Mucosa of rectum (tissue), 2 donors: Measurements from ENCODE around the gene SYTL3.
A peak's percentile ranks its signal among the peaks of the same experiment; 100 is the strongest.
"Not testable (repeated sequence)": the region's sequence is repeated elsewhere in the genome, so short reads cannot be mapped to it uniquely, and the experiment has no call there.

ENCODE experiments used
- H3K27ac ChIP-seq, 2 donors: one replicate each; pipeline ENCODE4 v1.7.0; 2013; ENCODE audit warnings: inconsistent platforms in 2 of 2, low read depth in 2 of 2, low read length in 2 of 2
- H3K27me3 ChIP-seq, 2 donors: one replicate each; pipeline ENCODE4 v1.7.0; 2013; ENCODE audit warnings: low read length in 2 of 2; ENCODE audit not compliant: control insufficient read depth in 2 of 2, insufficient read depth in 2 of 2
- H3K36me3 ChIP-seq, 2 donors: one replicate each; pipeline ENCODE4 v1.7.0; 2013; ENCODE audit warnings: low read length in 2 of 2; ENCODE audit not compliant: control insufficient read depth in 2 of 2, insufficient read depth in 2 of 2
- H3K4me1 ChIP-seq, 2 donors: one replicate each; pipeline ENCODE4 v1.7.0; 2013; ENCODE audit warnings: low read length in 2 of 2, mild to moderate bottlenecking in 1 of 2; ENCODE audit not compliant: control insufficient read depth in 2 of 2, insufficient read depth in 2 of 2
- H3K4me3 ChIP-seq, 2 donors: one replicate each; pipeline ENCODE4 v1.7.0; 2013; ENCODE audit warnings: low read length in 2 of 2
- H3K9ac ChIP-seq, 2 donors: one replicate each; pipeline ENCODE4 v1.7.0; 2013; ENCODE audit warnings: low read length in 2 of 2, low read depth in 1 of 2, mild to moderate bottlenecking in 1 of 2
- H3K9me3 ChIP-seq, 2 donors: one replicate each; pipeline ENCODE4 v1.7.0; 2013; ENCODE audit warnings: low read length in 2 of 2; ENCODE audit not compliant: control insufficient read depth in 2 of 2
- donor health status: healthy.
- donor health status: Normal muscosa, but diverticular disease.

Gene SYTL3

GRCh38 chr6:158662954-158663624, 13.2 kb downstream of the SYTL3 start:
- peak overlapping the region in 1 of 2 donors; percentile 50 for H3K4me3 ChIP-seq
- H3K36me3 ChIP-seq = peaks cover 0 to 4% of the 10 kb centered on the region in 2 donors
- H3K9ac ChIP-seq = peak overlapping the region; percentile 27 to 32
- no peaks in the 10 kb centered on the region for H3K27me3 ChIP-seq
- no peaks in the 10 kb centered on the region for H3K9me3 ChIP-seq
- H3K4me1 ChIP-seq = peaks cover 2 to 5% of the 10 kb centered on the region in 2 donors
- H3K27ac ChIP-seq = peak overlapping the region; percentile 56 to 59

- Histone ChIP-seq H3K4me3 (peak overlapping the region; percentile 13 to 50), H3K27ac (peak overlapping the region; percentile 56 to 59), H3K36me3 (peaks cover 0 to 4% of the 10 kb centered on the region in 2 donors), H3K4me1 (peaks cover 2 to 5% of the 10 kb centered on the region in 2 donors), H3K9ac (peak overlapping the region; percentile 27 to 41), H3K27me3 (no peaks in the 10 kb centered on the region), H3K9me3 (no peaks in the 10 kb centered on the region)
These were observed 13.8 kb downstream of the SYTL3 start for GRCh38 chr6:158663625-158664165.

GRCh38 chr6:158665332-158665731, 15.5 kb downstream of the SYTL3 start:
- Histone ChIP-seq H3K9ac (no peak overlapping the region), H3K4me3 (no peak overlapping the region), H3K27ac (peak overlapping the region in 1 of 2 donors; percentile 23), H3K4me1 (peaks cover 1 to 5% of the 10 kb centered on the region in 2 donors), H3K9me3 (no peaks in the 10 kb centered on the region), H3K27me3 (no peaks in the 10 kb centered on the region), H3K36me3 (peaks cover 0 to 4% of the 10 kb centered on the region in 2 donors)

- Histone ChIP-seq H3K27ac (peak overlapping the region; percentile 32 to 42), H3K36me3 (peaks cover 0 to 4% of the 10 kb centered on the region in 2 donors), H3K9me3 (no peaks in the 10 kb centered on the region), H3K9ac (no peak overlapping the region), H3K4me3 (no peak overlapping the region), H3K4me1 (peaks cover 0 to 5% of the 10 kb centered on the region in 2 donors), H3K27me3 (no peaks in the 10 kb centered on the region)
These were observed 16.9 kb downstream of the SYTL3 start for GRCh38 chr6:158666628-158667359.

- Histone ChIP-seq H3K36me3 (peaks cover 0 to 4% of the 10 kb centered on the region in 2 donors), H3K4me3 (no peak overlapping the region), H3K27ac (peak overlapping the region; percentile 32 to 43), H3K4me1 (peaks cover 0 to 5% of the 10 kb centered on the region in 2 donors), H3K27me3 (no peaks in the 10 kb centered on the region), H3K9ac (no peak overlapping the region), H3K9me3 (no peaks in the 10 kb centered on the region)
These were observed 17.6 kb downstream of the SYTL3 start for GRCh38 chr6:158667360-158667981.

DNA sequence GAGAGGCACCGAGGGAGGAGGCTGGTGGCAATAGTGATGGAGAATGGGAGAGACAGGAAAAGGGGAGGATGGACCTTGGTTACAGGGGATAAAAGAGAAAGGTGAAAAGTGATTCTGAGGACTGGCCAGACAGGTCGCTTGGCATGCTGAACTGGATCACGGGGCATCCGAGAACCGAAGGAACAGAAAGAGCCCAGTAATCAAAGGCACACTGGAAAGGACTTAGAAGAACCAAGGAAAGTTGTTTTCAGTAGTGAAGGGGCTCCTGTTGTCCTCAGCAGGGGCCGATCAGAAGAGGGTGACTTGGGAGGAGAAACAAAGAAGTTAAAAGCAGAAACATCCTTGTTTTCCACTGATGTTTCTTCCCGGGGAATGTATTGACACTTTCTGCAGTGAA, 18.9 kb downstream of the SYTL3 start:
- Histone ChIP-seq H3K9ac (no peak overlapping the region), H3K4me1 (peaks cover 0 to 3% of the 10 kb centered on the region in 2 donors), H3K27ac (no peak overlapping the region), H3K27me3 (no peaks in the 10 kb centered on the region), H3K4me3 (no peak overlapping the region), H3K36me3 (peaks cover 0 to 4% of the 10 kb centered on the region in 2 donors), H3K9me3 (no peaks in the 10 kb centered on the region)

DNA sequence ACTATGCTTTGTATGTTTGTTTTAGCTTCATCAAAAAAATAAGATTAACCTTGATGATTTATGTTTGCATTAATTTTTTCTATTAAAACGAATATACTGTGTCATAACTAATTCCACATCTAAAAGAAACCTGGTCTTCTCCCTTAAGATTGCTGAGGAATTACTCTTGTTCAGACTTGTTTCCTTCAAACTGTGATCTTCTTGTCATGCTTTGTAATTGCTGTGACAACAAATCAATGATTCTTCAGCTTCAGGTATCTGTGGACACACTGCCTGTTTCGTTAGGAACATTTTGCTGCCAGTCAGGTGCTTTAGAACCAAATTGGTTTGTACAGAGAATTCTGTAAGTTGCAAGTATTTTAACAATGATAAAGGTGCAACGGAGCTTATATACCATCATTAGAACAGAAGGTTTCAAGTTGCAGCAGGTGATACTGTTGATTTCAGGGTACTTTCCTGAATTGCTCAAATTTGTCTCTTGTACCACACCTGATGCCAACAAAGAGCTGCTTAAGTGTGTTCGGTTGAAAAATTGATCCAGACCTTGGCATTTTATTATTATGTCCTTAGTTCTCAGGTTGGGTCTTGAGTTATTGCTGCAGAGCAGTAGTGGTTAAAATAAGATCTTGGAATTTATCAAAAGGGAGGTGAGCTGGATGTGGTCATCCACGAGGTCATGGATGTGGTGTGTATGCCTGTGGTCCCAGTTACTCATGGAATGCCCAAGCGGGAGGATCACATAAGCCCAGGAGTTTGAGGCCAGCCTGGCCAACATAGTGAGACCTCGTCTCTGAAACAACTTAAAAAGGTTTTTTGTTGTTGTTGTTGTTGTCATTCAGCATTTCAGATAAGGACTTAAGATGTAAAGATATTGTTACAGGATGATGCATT, 19.5 kb downstream of the SYTL3 start:
- Histone ChIP-seq H3K36me3 (peaks cover 0 to 4% of the 10 kb centered on the region in 2 donors), H3K27ac (no peak overlapping the region), H3K4me1 (peaks cover 0 to 3% of the 10 kb centered on the region in 2 donors), H3K9me3 (no peaks in the 10 kb centered on the region), H3K4me3 (no peak overlapping the region), H3K9ac (no peak overlapping the region), H3K27me3 (no peaks in the 10 kb centered on the region)

- not testable (repeated sequence) for H3K9me3 ChIP-seq, H3K36me3 ChIP-seq, H3K27me3 ChIP-seq, H3K9ac ChIP-seq, H3K27ac ChIP-seq, H3K4me3 ChIP-seq, H3K4me1 ChIP-seq
These were observed 22.3 kb downstream of the SYTL3 start for GRCh38 chr6:158672119-158672518.

- H3K27ac ChIP-seq = no peak overlapping the region
- no peaks in the 10 kb centered on the region for H3K27me3 ChIP-seq
- H3K36me3 ChIP-seq = no peaks in the 10 kb centered on the region
- H3K9me3 ChIP-seq = no peaks in the 10 kb centered on the region
- no peaks in the 10 kb centered on the region for H3K4me1 ChIP-seq
- H3K9ac ChIP-seq = no peak overlapping the region
- no peak overlapping the region for H3K4me3 ChIP-seq
These were observed 22.9 kb downstream of the SYTL3 start for GRCh38 chr6:158672726-158673125.
